ENCODE measurements around the gene APBA2. TPM values are rescaled to one million over a fixed set of nuclear protein-coding genes. Genes with fewer than 3 reads are reported as not detected.

Gene APBA2
- total and polyA plus RNA-seq, 8 donors: 0.45 to 13.3 (median 2.0) TPM; not detected in 1

DNA sequence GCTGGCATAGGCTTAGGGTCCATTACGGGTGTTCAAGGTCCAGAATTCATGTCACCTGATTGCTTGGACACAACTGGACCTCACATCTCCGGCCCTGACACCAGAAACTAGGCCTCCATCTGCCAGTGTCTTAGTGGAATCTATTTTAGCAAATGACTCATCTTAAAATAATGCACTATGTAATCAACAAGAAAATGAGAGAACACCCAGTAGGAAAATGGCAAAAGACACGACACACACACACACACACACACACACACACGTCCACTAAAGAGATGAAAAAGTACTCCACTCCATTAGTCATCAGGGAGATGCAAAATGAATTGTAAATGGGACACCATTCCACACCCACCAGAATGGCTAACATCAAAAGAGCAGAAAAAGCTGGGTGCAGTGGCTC, 11.2 kb downstream of the APBA2 start:
- Histone ChIP-seq H3K4me1 (no peaks in the 10 kb centered on the region), H3K27me3 (peaks cover 0 to 5% (median 0%) of the 10 kb centered on the region in 3 donors), H3K4me3 (no peak overlapping the region), H3K27ac (no peak overlapping the region), H3K36me3 (no peaks in the 10 kb centered on the region), H3K9me3 (no peaks in the 10 kb centered on the region)
- 52 to 76% (median 70%) methylated on average over 4 of the region's 4 CpGs for WGBS, 5 donors
- DNase-seq: no peak
- TF ChIP-seq EP300 (IDR thresholded peaks at IDR 0.05): no peak
- intact Hi-C loops (cut with DNase I; ENCODE audit: low total_unique reads): no loop called here

DNA sequence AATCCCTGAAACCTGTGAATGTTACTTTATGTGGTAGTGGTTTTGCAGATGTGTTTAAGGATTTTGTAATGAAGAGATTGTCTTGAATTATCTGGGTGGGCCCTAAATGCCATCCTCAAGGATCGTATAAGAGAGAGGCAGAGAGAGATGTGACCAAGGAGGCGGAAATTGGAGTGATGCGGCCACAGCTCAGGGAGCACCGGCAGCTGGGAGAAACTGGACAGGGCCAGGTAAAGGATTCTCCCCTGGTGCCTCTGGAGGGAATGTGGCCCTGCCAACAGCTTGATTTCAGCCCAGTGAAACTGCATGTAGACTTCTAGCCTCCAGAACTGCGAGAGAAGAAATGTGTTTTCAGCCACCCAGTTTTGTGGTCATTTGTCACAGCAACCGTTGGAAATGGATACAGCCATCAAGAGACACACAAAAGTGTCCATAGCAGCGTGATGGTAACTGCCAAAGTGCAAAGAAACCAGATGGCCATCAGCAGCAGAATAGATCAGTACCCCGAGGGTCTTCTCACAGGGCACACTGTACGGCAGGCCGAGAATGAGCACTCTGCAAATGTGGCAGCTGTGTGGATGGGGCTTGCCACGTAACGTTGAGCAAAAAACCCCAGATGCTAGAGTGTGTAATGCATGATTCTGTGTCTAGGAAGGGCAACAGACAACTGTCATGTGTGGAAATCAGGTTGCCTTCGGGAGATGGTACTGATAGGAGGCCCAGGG, 12.2 kb downstream of the APBA2 start:
- intact Hi-C loops (cut with DNase I; ENCODE audit: low total_unique reads): no loop called here
- WGBS, 5 donors: 81 to 86% (median 85%) methylated on average over 13 of the region's 13 CpGs

DNA sequence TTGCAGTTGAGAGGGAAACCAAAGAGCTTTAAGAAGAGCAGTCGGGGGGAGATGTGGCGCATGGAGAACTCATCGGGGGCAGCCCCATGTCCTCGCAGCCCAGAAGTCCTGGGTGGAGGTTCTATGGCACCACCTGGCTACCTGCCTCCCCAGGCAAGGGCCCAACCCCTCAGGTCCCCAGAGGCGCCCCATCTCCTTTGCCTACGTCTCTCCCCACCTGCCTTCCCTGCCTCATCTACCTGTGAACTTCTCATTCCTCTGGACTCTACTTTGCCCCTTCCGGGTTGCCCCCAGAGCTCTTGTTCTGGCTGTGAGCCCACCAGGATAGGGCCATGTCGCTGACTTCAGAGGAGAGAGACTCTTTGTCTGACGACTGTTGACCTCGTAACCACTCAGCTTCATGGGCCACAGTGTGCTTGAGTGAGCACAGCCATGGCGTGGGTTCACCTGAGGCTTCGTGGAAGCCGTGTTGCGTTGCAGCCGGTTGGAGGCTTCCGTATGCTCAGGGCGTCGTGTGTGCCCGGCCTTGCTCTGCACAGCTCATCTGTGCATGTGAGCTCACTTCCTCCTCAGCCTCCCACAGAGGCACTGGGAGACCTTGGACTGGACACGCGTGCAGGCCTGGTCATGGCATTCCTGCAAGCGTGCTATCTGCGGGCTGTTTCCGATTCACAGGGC, 13.4 kb downstream of the APBA2 start:
- Histone ChIP-seq H3K4me1 (no peaks in the 10 kb centered on the region), H3K27me3 (peaks cover 0 to 5% (median 0%) of the 10 kb centered on the region in 3 donors), H3K4me3 (no peak overlapping the region), H3K36me3 (no peaks in the 10 kb centered on the region), H3K9me3 (no peaks in the 10 kb centered on the region), H3K27ac (no peak overlapping the region)
- intact Hi-C loops (cut with DNase I; ENCODE audit: low total_unique reads): no loop called here
- WGBS, 5 donors: 93 to 95% (median 94%) methylated on average over 20 to 24 of the region's 24 CpGs
- TF ChIP-seq POLR2A (IDR thresholded peaks at IDR 0.05) (no peak), CTCF (IDR thresholded peaks at IDR 0.05) (no peak), POLR2AphosphoS5 (IDR thresholded peaks at IDR 0.05) (no peak), EP300 (IDR thresholded peaks at IDR 0.05) (no peak)
- no peak for DNase-seq

More for the DNA sequence above, 12.2 kb downstream of the APBA2 start:
- Histone ChIP-seq H3K9me3 (no peaks in the 10 kb centered on the region), H3K36me3 (no peaks in the 10 kb centered on the region), H3K27me3 (peaks cover 0 to 5% (median 0%) of the 10 kb centered on the region in 3 donors), H3K27ac (no peak overlapping the region), H3K4me3 (no peak overlapping the region), H3K4me1 (no peaks in the 10 kb centered on the region)
- TF ChIP-seq EP300 (IDR thresholded peaks at IDR 0.05): no peak
- no peak for DNase-seq

- Histone ChIP-seq H3K27ac (no peak overlapping the region), H3K4me3 (no peak overlapping the region), H3K27me3 (peaks cover 0 to 5% (median 0%) of the 10 kb centered on the region in 3 donors), H3K4me1 (no peaks in the 10 kb centered on the region), H3K36me3 (no peaks in the 10 kb centered on the region), H3K9me3 (no peaks in the 10 kb centered on the region)
- 75 to 85% (median 81%) methylated on average over 18 of the region's 18 CpGs for WGBS, 5 donors
- DNase-seq: no peak
- no peak for TF ChIP-seq POLR2AphosphoS5 (IDR thresholded peaks at IDR 0.05)
- no peak for TF ChIP-seq POLR2A (IDR thresholded peaks at IDR 0.05)
- TF ChIP-seq EP300 (IDR thresholded peaks at IDR 0.05): no peak
- TF ChIP-seq CTCF (IDR thresholded peaks at IDR 0.05): no peak
- intact Hi-C loops (cut with DNase I; ENCODE audit: low total_unique reads): no loop called here
Observed at GRCh38 chr15:28900041-28900891, 14.5 kb downstream of the APBA2 start.

GRCh38 chr15:28900892-28901586, 15.3 kb downstream of the APBA2 start:
- Histone ChIP-seq H3K4me3 (no peak overlapping the region), H3K27me3 (peaks cover 0 to 5% (median 0%) of the 10 kb centered on the region in 3 donors), H3K36me3 (no peaks in the 10 kb centered on the region), H3K27ac (no peak overlapping the region), H3K4me1 (no peaks in the 10 kb centered on the region), H3K9me3 (no peaks in the 10 kb centered on the region)
- DNase-seq: no peak
- intact Hi-C loops (cut with DNase I; ENCODE audit: low total_unique reads): no loop called here
- TF ChIP-seq POLR2A (IDR thresholded peaks at IDR 0.05) (no peak), EP300 (IDR thresholded peaks at IDR 0.05) (no peak), POLR2AphosphoS5 (IDR thresholded peaks at IDR 0.05) (no peak), CTCF (IDR thresholded peaks at IDR 0.05) (no peak)
- 88 to 92% (median 89%) methylated on average over 8 to 13 of the region's 13 CpGs for WGBS, 5 donors

All from stomach (tissue), 9 donors.